Stimulated activated naive CD4-positive, alpha-beta T cell (primary cell): ENCODE measurements around the gene CBLB.
"Not testable (repeated sequence)": the region's sequence is repeated elsewhere in the genome, so short reads cannot be mapped to it uniquely, and the experiment has no call there.

Experiments
- DNase-seq, 6 experiments: peaks; one replicate each; lab custom pipeline; 2025; lab: John Stamatoyannopoulos, UW

CBLB gene

GRCh38 chr3:105786990-105787389 is 81.8 kb downstream of the CBLB start:
- DNase-seq: no peak

- DNase-seq: no peak
Measured at GRCh38 chr3:105786241-105786640, 82.6 kb downstream of the CBLB start.

GRCh38 chr3:105785803-105786202 is 83.0 kb downstream of the CBLB start:
- DNase-seq: no peak

- DNase-seq: no peak
Measured at GRCh38 chr3:105783631-105784030, 85.2 kb downstream of the CBLB start.

GRCh38 chr3:105781871-105782270 is 86.9 kb downstream of the CBLB start:
- DNase-seq: no peak

GRCh38 chr3:105780107-105780506 is 88.7 kb downstream of the CBLB start:
- no peak for DNase-seq

- DNase-seq: no peak
Measured at GRCh38 chr3:105775368-105775767, 93.4 kb downstream of the CBLB start.

GRCh38 chr3:105774444-105775180 is 94.2 kb downstream of the CBLB start:
- DNase-seq: no peak

GRCh38 chr3:105773291-105773690 is 95.5 kb downstream of the CBLB start:
- DNase-seq: no peak

- DNase-seq: no peak
Measured at GRCh38 chr3:105772635-105773034, 96.2 kb downstream of the CBLB start.

GRCh38 chr3:105771392-105771791 is 97.4 kb downstream of the CBLB start:
- no peak for DNase-seq

GRCh38 chr3:105770410-105770809 is 98.4 kb downstream of the CBLB start:
- DNase-seq: no peak

- DNase-seq: no peak
Measured at GRCh38 chr3:105767776-105768175, 101.0 kb downstream of the CBLB start.

GRCh38 chr3:105767216-105767615 is 101.6 kb downstream of the CBLB start:
- DNase-seq: no peak

- no peak for DNase-seq
Measured at GRCh38 chr3:105765308-105765639, 103.5 kb downstream of the CBLB start.

GRCh38 chr3:105764378-105765307 is 104.2 kb downstream of the CBLB start:
- peak in 3 of 6 experiments; percentile 54 to 62 (median 58) for DNase-seq

GRCh38 chr3:105763659-105764036 is 105.2 kb downstream of the CBLB start:
- DNase-seq: no peak

GRCh38 chr3:105762749-105763658 is 105.8 kb downstream of the CBLB start:
- DNase-seq: no peak

GRCh38 chr3:105762214-105762613 is 106.6 kb downstream of the CBLB start:
- DNase-seq: not testable (repeated sequence)

- DNase-seq: no peak
Measured at GRCh38 chr3:105759442-105760078, 109.3 kb downstream of the CBLB start.

GRCh38 chr3:105758451-105758850 is 110.4 kb downstream of the CBLB start:
- DNase-seq: no peak
